Activated T-cell treated with anti-CD3 and anti-CD28 coated beads, Interleukin-2, amount 50 U/mL, for 48 hours (primary cell): ENCODE results near the gene VKORC1L1.
"Not testable (repeated sequence)": the region's sequence is repeated elsewhere in the genome, so short reads cannot be mapped to it uniquely, and the experiment has no call there.

ENCODE experiments used
- DNase-seq, 2 experiments: peaks; one replicate each; pipeline ENCODE4 v3.0.0-alpha.2; 2020

Gene VKORC1L1

GRCh38 chr7:65946904-65947303, 74.0 kb downstream of the VKORC1L1 start:
- DNase-seq, result no peak

- no peak for DNase-seq
Measured at GRCh38 chr7:65951837-65952578, 79.1 kb downstream of the VKORC1L1 start.

- no peak for DNase-seq
Measured at GRCh38 chr7:65953001-65953720, 80.3 kb downstream of the VKORC1L1 start.

GRCh38 chr7:65953890-65954450, 81.1 kb downstream of the VKORC1L1 start:
- no peak for DNase-seq

- DNase-seq, result no peak
Measured at GRCh38 chr7:65955718-65956117, 82.8 kb downstream of the VKORC1L1 start.

- DNase-seq, result no peak
Measured at GRCh38 chr7:65960351-65961074, 87.6 kb downstream of the VKORC1L1 start.

GRCh38 chr7:65962033-65962432, 89.2 kb downstream of the VKORC1L1 start:
- no peak for DNase-seq

- not testable (repeated sequence) for DNase-seq
Measured at GRCh38 chr7:65964671-65965070, 91.8 kb downstream of the VKORC1L1 start.

GRCh38 chr7:65966146-65966545, 93.3 kb downstream of the VKORC1L1 start:
- DNase-seq, result no peak

- no peak for DNase-seq
Measured at GRCh38 chr7:65967361-65968155, 94.7 kb downstream of the VKORC1L1 start.

- no peak for DNase-seq
Measured at GRCh38 chr7:65968256-65969185, 95.6 kb downstream of the VKORC1L1 start.

- DNase-seq, result no peak
Measured at GRCh38 chr7:65971021-65971420, 98.1 kb downstream of the VKORC1L1 start.

GRCh38 chr7:65972976-65973375, 100.1 kb downstream of the VKORC1L1 start:
- no peak for DNase-seq

GRCh38 chr7:65974191-65974801, 101.4 kb downstream of the VKORC1L1 start:
- no peak for DNase-seq

GRCh38 chr7:65974876-65975275, 102.0 kb downstream of the VKORC1L1 start:
- DNase-seq, result no peak

GRCh38 chr7:65975814-65976445, 103.1 kb downstream of the VKORC1L1 start:
- no peak for DNase-seq

GRCh38 chr7:65976659-65977196, 103.9 kb downstream of the VKORC1L1 start:
- DNase-seq, result no peak

GRCh38 chr7:65978891-65979582, 106.2 kb downstream of the VKORC1L1 start:
- no peak for DNase-seq
